Heart right ventricle (tissue), 16 donors: ENCODE measurements around the gene ABHD12. TPM values are rescaled to one million over a fixed set of nuclear protein-coding genes. Genes with fewer than 3 reads are reported as not detected.

Source experiments
- ATAC-seq, 8 donors: fragments of 200-7000 bp; cut with Tn5 transposase; one replicate each; pipeline ENCODE4 v1.9.1; 2020; ENCODE audit warnings: mild to moderate bottlenecking in 8 of 8, moderate library complexity in 8 of 8, moderate number of reproducible peaks in 1 of 8
- DNase-seq, 2 donors: peaks; one replicate each; pipeline ENCODE4 v3.0.0-alpha.2; 2020
- H3K27ac ChIP-seq, 10 donors: fragments of 200-600 bp; sonication (generic) in 2 of 10; one replicate each; pipeline versions ENCODE4 v1.5.0 to v1.8.0; 2020 to 2022; ENCODE audit warnings: mild to moderate bottlenecking in 3 of 10
- H3K27me3 ChIP-seq, 7 donors: fragments of 200-600 bp; one replicate each; pipeline ENCODE4 v1.8.0; 2021 to 2022; ENCODE audit warnings: mild to moderate bottlenecking in 2 of 7
- H3K36me3 ChIP-seq, 9 donors: fragments of 200-600 bp; sonication (generic) in 1 of 9; one replicate each; pipeline versions ENCODE4 v1.5.0 to v1.8.0; 2020 to 2022; ENCODE audit warnings: mild to moderate bottlenecking in 2 of 9
- H3K4me1 ChIP-seq, 9 donors: fragments of 200-600 bp; sonication (generic) in 1 of 9; one replicate each; pipeline versions ENCODE4 v1.5.0 to v1.8.0; 2020 to 2022; ENCODE audit warnings: mild to moderate bottlenecking in 4 of 9
- H3K4me3 ChIP-seq, 10 donors: fragments of 200-600 bp; sonication (generic) in 2 of 10; one replicate each; pipeline versions ENCODE4 v1.5.0 to v1.8.0; 2020 to 2022; ENCODE audit warnings: mild to moderate bottlenecking in 7 of 10, moderate library complexity in 2 of 10
- H3K9me3 ChIP-seq, 11 donors: fragments of 200-600 bp in 10 of 11; sonication (generic) in 2 of 11; one replicate each; pipeline versions ENCODE4 v1.5.0 to v1.8.0; 2013 to 2022; ENCODE audit warnings: mild to moderate bottlenecking in 2 of 11, control low read depth in 1 of 11, moderate library complexity in 1 of 11
- CTCF ChIP-seq, 9 donors: fragments of 200-600 bp; sonication (generic) in 2 of 9; IDR thresholded peaks; one replicate each; pipeline versions ENCODE4 v1.5.0 to v1.8.0; 2021 to 2022; ENCODE audit warnings: antibody characterized with exemption in 9 of 9, mild to moderate bottlenecking in 5 of 9, moderate library complexity in 1 of 9
- WGBS, 2 donors: extraction: QIAGEN DNeasy Blood & Tissue Kit; methylation state at CpG; one replicate each; pipeline ENCODE4 v1.1.7; 2013; ENCODE audit warnings: inconsistent platforms in 1 of 2; 5-methylcytosine and 5-hydroxymethylcytosine counted together
- intact Hi-C, 10 donors: fragments of 100-400 bp; cut with DNase I; formaldehyde crosslinking; loops; one replicate each; pipeline versions ENCODE4 v1.11.1 to v1.14.2; 2022
- polyA plus RNA-seq, 2 donors: library from polyadenylated mRNA; stranded (reverse); fragments of 200-250 nt; gene quantifications; one replicate each; pipeline ENCODE4 v1.2.3, GENCODE V29; 2013
- total RNA-seq, 10 donors: library from RNA; stranded (reverse); fragmentation: NEBNext Ultra II Directional in 3 of 10; extraction: Animal tissue kit (Norgen Biotek cat#: 25700) in 3 of 10; gene quantifications; one replicate each; pipeline versions ENCODE4 v1.2.1 to v1.2.4, GENCODE V29; 2021 to 2023
- donor health status: Arrhythmogenic right ventricular cardiomyopathy.
- donor health status: ischemic (EF 13 %, LVEDD 7.1; RV severe dilation, severe dysfunction).
- donor health status: healthy with polysubstance abuse.
- donor health status: DM: no; HTN: yes; CAD: no.
- donor health status: DM: no; HTN: no; CAD: no.
- donor health status: ischemic (EF 25% LVEDD 6.9; RV normal size, moderate dysfunction).
- donor health status: ischemic (EF 25% LVEDD 5.7; RV mildly dilated, moderate dysfunction).
- donor health status: healthy.
- donor health status: DM: yes; HTN: yes; CAD: no.
- donor health status: Ischemic cardiomyopathy.
- donor health status: ischemic (EF 35%, LVEDD 5.7; RV mildly dilated, moderate dysfunction).
- donor health status: nonischemic (EF 11% LVEDD 7.7; RV severe dilation, severe dysfunction).
- donor health status: DM: yes; HTN: yes; CAD: no.
- donor health status: PGD.
- donor health status: ischemic (EF 29% LVEDD 5.4; RV normal size, mild dysfunction).
- donor health status: nonischemic (EF 23%, LVEDD 6.1; RV moderate dilation, normal function).

ABHD12 gene
- total and polyA plus RNA-seq, 12 donors, result 21.1 to 41.3 (median 28.1) TPM

GRCh38 chr20:25372584-25373336 lies 17.9 kb downstream of the ABHD12 start:
- no peak for ATAC-seq
- Histone ChIP-seq H3K9me3 (peaks cover 0 to 3% (median 0%) of the 10 kb centered on the region in 11 donors), H3K4me3 (no peak overlapping the region), H3K27me3 (no peaks in the 10 kb centered on the region), H3K36me3 (no peaks in the 10 kb centered on the region), H3K27ac (no peak overlapping the region), H3K4me1 (peaks cover 0 to 16% (median 7%) of the 10 kb centered on the region in 9 donors)
- WGBS, 2 donors, result 97 to 98% methylated on average over 10 of the region's 10 CpGs
- DNase-seq, result no peak
- TF ChIP-seq CTCF (IDR thresholded peaks at IDR 0.05), result no peak
- intact Hi-C loops, result loop anchor here in 1 of 10 donors (10.0 kb wide), 1 partner anchor 48 kb away; no protein-coding TSS in a partner anchor

- intact Hi-C loops, result loop anchor here in 1 of 10 donors (10.0 kb wide), 1 partner anchor 45 kb away; no protein-coding TSS in a partner anchor
- Histone ChIP-seq H3K27ac (no peak overlapping the region), H3K27me3 (no peaks in the 10 kb centered on the region), H3K9me3 (peaks cover 0 to 3% (median 0%) of the 10 kb centered on the region in 11 donors), H3K4me3 (no peak overlapping the region), H3K4me1 (peaks cover 0 to 5% (median 0%) of the 10 kb centered on the region in 9 donors), H3K36me3 (no peaks in the 10 kb centered on the region)
- ATAC-seq, result no peak
- no peak for TF ChIP-seq CTCF (IDR thresholded peaks at IDR 0.05)
- WGBS, 2 donors, result 98% methylated on average over 2 of the region's 2 CpGs
- no peak for DNase-seq
Measured at GRCh38 chr20:25369971-25370370, 20.7 kb downstream of the ABHD12 start.

GRCh38 chr20:25369529-25369928 lies 21.1 kb downstream of the ABHD12 start:
- no peak for DNase-seq
- TF ChIP-seq CTCF (IDR thresholded peaks at IDR 0.05), result no peak
- no peak for ATAC-seq
- Histone ChIP-seq H3K4me1 (peaks cover 0 to 5% (median 0%) of the 10 kb centered on the region in 9 donors), H3K27me3 (no peaks in the 10 kb centered on the region), H3K27ac (no peak overlapping the region), H3K4me3 (no peak overlapping the region), H3K9me3 (peaks cover 0 to 3% (median 0%) of the 10 kb centered on the region in 11 donors), H3K36me3 (no peaks in the 10 kb centered on the region)
- intact Hi-C loops, result no loop called here
- WGBS, 2 donors, result 91 to 93% methylated on average over 8 of the region's 8 CpGs

GRCh38 chr20:25368976-25369375 lies 21.7 kb downstream of the ABHD12 start:
- ATAC-seq (no peak), DNase-seq (no peak)
- Histone ChIP-seq H3K9me3 (peaks cover 0 to 3% (median 0%) of the 10 kb centered on the region in 11 donors), H3K36me3 (no peaks in the 10 kb centered on the region), H3K4me3 (no peak overlapping the region), H3K27ac (no peak overlapping the region), H3K27me3 (no peaks in the 10 kb centered on the region), H3K4me1 (peaks cover 0 to 5% (median 0%) of the 10 kb centered on the region in 9 donors)
- no peak for TF ChIP-seq CTCF (IDR thresholded peaks at IDR 0.05)
- WGBS, 2 donors, result 97 to 98% methylated on average over 5 of the region's 5 CpGs
- intact Hi-C loops, result no loop called here
